NCI-H2029 (cell line): ENCODE results near the gene SIAE.

ENCODE experiments used
- DNase-seq: peaks from one replicate; lab custom pipeline; 2025; lab: John Stamatoyannopoulos, UW

Gene SIAE

DNA sequence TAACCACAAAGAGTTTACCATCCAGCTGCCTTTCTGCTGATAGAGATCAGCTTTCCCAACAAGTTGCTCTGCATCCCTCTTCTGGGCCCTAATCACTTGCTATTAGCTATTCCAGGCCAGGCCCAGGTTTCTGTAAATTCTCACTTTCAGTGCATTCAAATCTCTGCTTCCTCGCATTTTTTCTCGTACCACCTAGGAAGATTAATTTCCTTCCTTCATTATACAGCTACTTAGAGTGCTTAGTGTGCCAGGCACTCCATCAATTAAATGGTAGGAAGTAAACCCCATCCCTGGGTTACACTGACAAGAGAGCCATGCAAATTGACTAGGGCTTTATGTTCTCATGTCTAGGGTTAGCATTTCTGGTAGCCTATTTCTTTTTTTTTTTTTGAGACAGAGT lies 9.7 kb downstream of the SIAE start:
- no peak for DNase-seq

GRCh38 chr11:124662106-124662505 lies 11.4 kb downstream of the SIAE start:
- DNase-seq = no peak

- DNase-seq = no peak
Observed at GRCh38 chr11:124661553-124661952, 12.0 kb downstream of the SIAE start.

GRCh38 chr11:124658986-124659385 lies 14.6 kb downstream of the SIAE start:
- no peak for DNase-seq

DNA sequence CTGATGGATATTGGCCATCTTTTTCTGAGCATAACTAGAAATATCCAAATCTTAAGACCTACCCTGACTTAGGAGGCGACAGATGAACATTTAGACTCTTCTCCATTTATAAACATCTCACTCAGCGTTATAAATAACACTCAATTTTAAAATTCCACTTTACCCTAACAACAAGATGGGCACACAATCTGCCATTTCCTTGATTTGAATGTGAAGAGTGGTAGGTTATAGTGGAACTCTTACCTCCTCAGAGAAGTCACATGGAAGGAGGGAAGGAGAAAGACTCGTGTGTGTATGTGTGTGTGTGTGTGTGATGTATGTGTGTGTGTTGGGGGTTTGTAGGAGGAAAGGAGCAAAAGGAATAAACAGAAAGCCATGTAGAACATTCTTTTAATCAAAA lies 15.0 kb downstream of the SIAE start:
- no peak for DNase-seq

DNA sequence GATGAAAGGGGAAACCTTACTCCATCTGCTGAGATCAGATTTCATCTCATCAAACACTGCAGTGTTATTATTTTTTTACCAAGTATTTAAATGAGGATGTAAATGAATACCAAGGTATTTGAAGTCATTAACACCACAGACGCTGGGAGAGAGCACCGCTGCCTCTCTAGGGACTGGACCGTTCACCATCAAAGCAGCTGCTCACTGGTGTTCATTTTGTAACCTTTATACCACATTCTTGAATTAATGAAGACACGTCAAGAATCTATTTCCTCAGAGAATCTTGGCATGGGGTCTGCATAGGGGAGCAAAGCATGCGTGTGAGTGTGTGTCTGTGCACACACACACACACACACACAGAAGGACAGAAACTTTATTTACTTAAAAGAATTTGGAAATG lies 15.6 kb downstream of the SIAE start:
- no peak for DNase-seq

GRCh38 chr11:124656774-124657630 lies 16.5 kb downstream of the SIAE start:
- DNase-seq = no peak

GRCh38 chr11:124648610-124649009 lies 24.9 kb downstream of the SIAE start:
- no peak for DNase-seq

DNA sequence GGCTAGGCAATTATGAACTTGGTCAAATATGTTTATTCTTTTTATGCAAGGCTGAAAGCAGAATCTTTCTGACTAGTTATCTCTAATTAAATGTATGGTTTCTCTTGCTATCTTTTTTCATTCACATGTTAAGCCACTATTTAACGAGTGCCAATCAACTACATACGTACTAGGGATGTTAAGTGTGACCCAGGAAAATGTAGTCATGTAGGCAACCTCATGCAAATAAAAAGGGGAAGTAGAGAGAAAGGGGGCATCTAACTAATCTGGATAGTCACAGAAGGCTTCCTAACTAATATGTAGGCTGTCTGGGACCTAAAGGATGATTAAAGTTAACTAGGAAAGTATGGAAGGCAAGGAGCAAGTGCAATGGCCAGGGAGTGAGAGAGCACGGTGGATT lies 27.4 kb downstream of the SIAE start:
- DNase-seq = no peak

DNA sequence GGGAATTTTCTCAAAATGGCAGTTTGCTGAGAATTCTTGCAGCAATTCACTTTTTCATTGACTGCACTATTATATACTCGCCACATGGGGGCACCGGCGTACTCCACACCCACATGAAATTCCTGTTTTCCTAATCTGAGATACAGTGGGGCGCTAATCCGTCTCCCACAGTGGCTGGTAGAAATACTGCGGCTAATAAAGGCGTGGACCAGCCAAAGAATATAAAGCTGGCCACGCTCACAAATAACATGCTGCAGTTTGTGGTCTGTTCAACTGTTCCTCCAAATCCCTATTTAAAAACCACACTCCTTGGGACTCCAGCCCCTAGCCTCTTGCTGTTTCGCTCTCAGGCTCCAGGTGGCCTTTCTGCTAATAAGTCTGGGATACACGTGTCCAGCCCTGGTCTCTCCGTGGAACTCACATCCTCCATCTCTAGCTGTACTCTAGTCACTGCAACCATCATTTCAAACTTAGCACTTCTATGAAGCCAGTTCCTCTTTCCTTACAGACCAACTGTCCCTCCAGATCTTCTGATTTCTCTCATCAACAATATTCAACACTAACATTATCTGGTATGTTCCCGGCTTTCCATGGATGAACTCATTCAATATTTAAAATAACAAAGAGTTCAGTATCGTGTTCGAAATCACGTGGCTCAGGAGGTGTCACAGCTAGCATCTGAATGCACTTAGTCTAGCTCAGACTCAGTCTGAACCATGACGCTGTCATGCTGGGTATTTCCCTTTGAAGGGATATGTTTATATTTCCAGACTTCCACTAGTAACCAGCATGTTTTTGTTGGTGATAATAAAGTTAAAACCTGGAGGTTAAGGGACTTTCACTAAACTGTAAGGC lies 28.9 kb downstream of the SIAE start:
- DNase-seq = peak; percentile 14

- DNase-seq = no peak
Observed at GRCh38 chr11:124643605-124644425, 29.7 kb downstream of the SIAE start.

GRCh38 chr11:124643042-124643604 lies 30.4 kb downstream of the SIAE start:
- no peak for DNase-seq

GRCh38 chr11:124642628-124643027 lies 30.9 kb downstream of the SIAE start:
- no peak for DNase-seq

DNA sequence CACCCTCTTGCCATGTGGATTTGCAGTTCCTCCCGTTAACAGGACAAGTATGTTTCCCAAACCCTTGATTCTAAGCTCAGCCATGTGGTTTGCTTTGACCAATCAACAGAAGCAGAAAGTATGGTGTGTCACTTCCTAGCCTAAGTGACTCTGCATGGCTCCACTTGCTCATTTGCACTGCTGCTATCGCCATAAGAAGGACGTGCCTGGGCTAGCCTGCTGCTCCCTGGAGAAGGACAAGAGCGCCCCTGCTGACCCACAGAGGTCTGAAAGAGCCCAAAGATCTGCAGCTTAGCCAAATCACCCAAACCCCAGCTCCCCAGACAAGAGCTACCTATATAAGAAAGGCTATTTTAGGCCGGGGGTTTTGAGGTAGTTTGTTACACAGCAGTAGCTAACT lies 32.9 kb downstream of the SIAE start:
- no peak for DNase-seq

- no peak for DNase-seq
Observed at GRCh38 chr11:124639186-124639585, 34.4 kb downstream of the SIAE start.

DNA sequence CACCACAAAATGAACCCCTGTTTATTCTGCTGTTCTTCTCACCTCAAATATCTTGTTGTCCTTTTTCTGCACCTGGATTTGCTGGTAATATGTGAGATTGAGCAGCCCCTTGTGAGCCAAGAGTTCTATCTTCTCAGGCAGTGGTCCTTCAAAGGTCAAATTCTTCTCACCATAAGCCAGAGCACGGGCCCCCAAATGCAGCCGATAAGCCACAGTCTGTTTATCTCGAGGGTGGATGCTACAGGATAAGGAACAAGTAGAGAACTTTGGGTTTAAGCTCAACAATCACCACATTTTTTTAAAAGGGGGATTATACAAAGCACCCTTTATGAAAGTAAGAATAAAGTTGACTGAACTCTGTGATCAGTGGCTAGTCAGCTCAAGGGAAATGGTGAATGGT lies 35.0 kb downstream of the SIAE start:
- no peak for DNase-seq

DNA sequence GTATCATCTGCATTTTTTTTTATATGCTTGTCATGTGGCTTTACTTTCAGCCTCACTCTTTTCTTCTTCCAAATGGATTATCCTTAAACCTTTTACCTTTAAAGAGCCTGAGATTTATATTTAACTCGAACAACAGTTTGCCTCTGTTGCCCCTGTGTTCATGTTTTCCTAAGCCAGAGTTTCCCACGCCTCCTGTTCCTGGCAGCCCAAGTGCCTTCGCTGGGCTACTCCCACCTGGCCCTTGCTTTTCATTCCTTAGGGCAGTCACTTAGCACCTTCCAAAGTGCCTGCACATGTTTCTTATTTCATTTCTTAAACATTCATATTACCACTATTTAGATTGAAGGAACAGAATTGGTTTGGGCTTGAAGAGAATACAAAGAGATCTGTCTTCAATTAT lies 37.6 kb downstream of the SIAE start:
- DNase-seq = no peak

DNA sequence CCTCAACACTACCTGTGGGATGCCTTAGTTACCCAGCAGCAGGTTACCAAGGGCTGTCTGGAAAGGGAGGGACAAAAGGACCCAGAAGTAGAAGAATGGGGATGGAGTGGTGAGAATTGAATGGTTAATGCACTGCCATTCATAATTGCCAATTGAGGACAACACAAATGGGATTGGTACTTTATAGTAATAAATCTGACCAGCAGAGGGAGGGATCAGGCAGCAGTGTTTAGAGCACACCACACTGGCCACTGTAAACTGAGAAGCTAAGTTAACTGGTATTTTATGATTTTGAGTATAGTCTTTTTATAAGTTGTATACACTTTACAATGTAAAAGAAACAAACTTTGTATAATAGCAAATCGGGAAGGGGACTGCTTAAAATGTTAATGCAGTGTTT lies 40.2 kb downstream of the SIAE start:
- no peak for DNase-seq

GRCh38 chr11:124629961-124630360 lies 43.6 kb downstream of the SIAE start:
- DNase-seq = no peak

DNA sequence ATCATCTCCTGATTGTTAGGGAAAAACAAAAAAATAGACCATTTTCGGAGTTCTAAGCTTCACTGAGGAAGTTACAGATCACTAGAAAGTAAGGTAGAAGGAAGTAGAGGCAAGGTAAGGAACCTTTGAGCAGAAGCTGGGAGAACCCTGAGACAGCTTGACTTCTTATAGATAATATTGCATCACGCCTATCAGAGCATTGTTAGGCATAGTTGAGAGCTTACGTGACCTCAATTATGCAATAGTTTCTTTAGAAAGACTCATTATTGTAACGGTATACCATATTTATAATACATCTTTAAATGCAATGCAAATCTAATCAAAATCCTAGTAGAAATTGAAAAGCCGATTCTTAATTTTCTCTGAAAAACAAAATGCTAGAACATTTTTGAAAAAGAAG lies 46.0 kb downstream of the SIAE start:
- no peak for DNase-seq

DNA sequence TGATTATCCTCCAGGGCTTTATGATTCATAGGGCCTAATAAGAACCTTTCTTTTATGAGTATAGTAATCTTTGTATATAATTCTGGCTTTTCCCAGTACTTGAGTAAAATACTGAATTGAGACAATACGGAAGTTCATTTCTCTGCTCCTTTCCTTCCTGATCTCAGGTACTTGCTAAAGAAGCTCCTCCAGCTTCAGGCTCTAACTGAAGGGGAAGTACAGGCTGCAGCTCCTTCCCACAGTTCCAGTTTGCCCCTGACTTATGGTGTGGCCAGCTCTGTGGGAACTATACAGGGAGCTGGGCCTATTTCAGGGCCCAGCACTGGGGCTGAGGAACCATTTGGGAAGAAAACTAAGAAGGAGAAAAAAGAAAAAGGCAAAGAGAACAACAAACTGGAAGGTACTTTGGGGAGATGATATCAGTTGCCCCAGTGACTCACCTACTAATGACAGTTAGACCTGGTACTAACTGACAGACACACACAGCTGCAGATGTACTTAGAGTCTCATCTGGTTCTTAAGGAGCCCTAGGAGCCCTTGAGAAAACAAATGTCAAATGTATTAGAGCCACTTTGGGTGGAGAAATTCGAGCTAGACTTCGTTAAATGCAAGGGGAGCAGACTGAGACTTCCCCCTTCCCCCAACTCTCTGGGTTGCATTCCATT lies 47.9 kb downstream of the SIAE start:
- no peak for DNase-seq
